Measurements from ENCODE around the gene INSC. TPM values are rescaled to one million over a fixed set of nuclear protein-coding genes. Genes with fewer than 3 reads are reported as not detected.

Gene INSC
- total RNA-seq, 1 experiment from 2014 or later, result 0.17 TPM

GRCh38 chr11:15201586-15201985 lies 86.9 kb downstream of the INSC start:
- no peaks in the 10 kb centered on the region for H3K9me3 ChIP-seq (ENCODE audit: control insufficient read depth in 1 of 2, insufficient read depth in 1 of 2, low read depth in 1 of 2, low read length in 2 of 2)
- no peak overlapping the region for H2AFZ ChIP-seq (ENCODE audit: low read depth, low read length, poor library complexity, severe bottlenecking)
- H3K9me2 ChIP-seq (ENCODE audit: insufficient read depth), result no peaks in the 10 kb centered on the region
- ChIA-PET POLR2A (no interaction called here), RAD21 (ENCODE audit: low non-redundant PET in 1 of 2, low total read pairs in 2 of 2, uncharacterized antibody in 2 of 2, unreplicated experiment in 2 of 2) (no interaction called here), CTCF (interaction anchor here (1.0 kb wide), 1 partner anchor 227 kb away, joined by 3 read pairs; no protein-coding TSS in a partner anchor)
- no peaks in the 10 kb centered on the region for H3K4me1 ChIP-seq (ENCODE audit: control insufficient read depth in 1 of 2, insufficient read depth in 2 of 2, low read length in 2 of 2)
- no peak overlapping the region for H3K4me2 ChIP-seq (ENCODE audit: low read length)
- no peaks in the 10 kb centered on the region for H3K27me3 ChIP-seq (ENCODE audit: insufficient read depth, low read length)
- ATAC-seq, result no peak
- intact Hi-C loops (cut with micrococcal nuclease), result no loop called here
- no peak overlapping the region for H3K4me3 ChIP-seq (replicated peaks in 1 of 2; ENCODE audit: low read depth in 1 of 2, low read length in 2 of 2)
- no peak for TF ChIP-seq FOSL1 (IDR thresholded peaks at IDR 0.05; ENCODE audit: low read depth)
- TF ChIP-seq ZNF274 (IDR thresholded peaks at IDR 0.05; ENCODE audit: low read depth, low read length), result no peak
- no peak for TF ChIP-seq TCF7L2 (IDR thresholded peaks at IDR 0.05; ENCODE audit: borderline replicate concordance, extremely low read depth, insufficient read depth, insufficient read length)
- no peak for TF ChIP-seq EGR1 (IDR thresholded peaks at IDR 0.05; ENCODE audit: low read depth)
- no peak for TF ChIP-seq ZBTB33 (IDR thresholded peaks at IDR 0.05; ENCODE audit: extremely low read depth, insufficient replicate concordance, low read length)
- no peak for TF ChIP-seq EZH2phosphoT487 (IDR thresholded peaks at IDR 0.05; ENCODE audit: borderline replicate concordance)
- TF ChIP-seq ATF3 (IDR thresholded peaks at IDR 0.05), result no peak
- TF ChIP-seq CEBPB (IDR thresholded peaks at IDR 0.05; ENCODE audit: low read depth), result no peak
- no peak for TF ChIP-seq YY1 (IDR thresholded peaks at IDR 0.05; ENCODE audit: extremely low read depth, insufficient replicate concordance, low read depth, low read length)
- no peak for TF ChIP-seq RAD21 (IDR thresholded peaks at IDR 0.05; ENCODE audit: low read depth)
- no peaks in the 10 kb centered on the region for H3K36me3 ChIP-seq (ENCODE audit: control insufficient read depth in 1 of 2, insufficient read depth in 2 of 2, low read length in 2 of 2)
- DNase-seq (ENCODE audit: low read depth, low spot score), result no peak
- BruUV-seq (replicated peaks), result no TSS peak
- no peak overlapping the region for H3K9ac ChIP-seq (ENCODE audit: low read length)
- H4K20me1 ChIP-seq (ENCODE audit: insufficient read depth), result no peaks in the 10 kb centered on the region
- H3K79me2 ChIP-seq (ENCODE audit: insufficient read depth, low read length), result no peaks in the 10 kb centered on the region
- no peak overlapping the region for H3K27ac ChIP-seq (ENCODE audit: low read depth, low read length)

All from HCT116 (cell line).